Measurements from ENCODE around the gene NPEPPS. TPM values are rescaled to one million over a fixed set of nuclear protein-coding genes. Genes with fewer than 3 reads are reported as not detected.

Gene NPEPPS
- total RNA-seq, 1 donor from 2014 or later: 234 TPM

- Mint-ChIP-seq H3K4me3 (ENCODE audit: unreplicated experiment) (peak overlapping the region; percentile 96), H3K27me3 (ENCODE audit: unreplicated experiment) (peaks cover 10% of the 10 kb centered on the region), H3K9me3 (ENCODE audit: unreplicated experiment) (peaks cover 2% of the 10 kb centered on the region), H3K27ac (ENCODE audit: unreplicated experiment) (peak overlapping the region; percentile 79), H3K36me3 (ENCODE audit: unreplicated experiment) (no peaks in the 10 kb centered on the region), H3K4me1 (ENCODE audit: low read depth, unreplicated experiment) (peaks cover 14% of the 10 kb centered on the region)
- no peak for TF ChIP-seq CTCF (IDR thresholded peaks at IDR 0.05; ENCODE audit: partially characterized antibody, unreplicated experiment)
- DNase-seq: peak; percentile 97
Observed at GRCh38 chr17:47650525-47651522, 119.9 kb downstream of the NPEPPS start.

- H3K27ac Mint-ChIP-seq (ENCODE audit: unreplicated experiment): peak overlapping the region; percentile 35
- peaks cover 15% of the 10 kb centered on the region for H3K4me1 Mint-ChIP-seq (ENCODE audit: low read depth, unreplicated experiment)
- DNase-seq: no peak
- H3K4me3 Mint-ChIP-seq (ENCODE audit: unreplicated experiment): peak overlapping the region; percentile 96
- peaks cover 2% of the 10 kb centered on the region for H3K9me3 Mint-ChIP-seq (ENCODE audit: unreplicated experiment)
- H3K27me3 Mint-ChIP-seq (ENCODE audit: unreplicated experiment): peaks cover 8% of the 10 kb centered on the region
- H3K36me3 Mint-ChIP-seq (ENCODE audit: unreplicated experiment): no peaks in the 10 kb centered on the region
- TF ChIP-seq CTCF (IDR thresholded peaks at IDR 0.05; ENCODE audit: partially characterized antibody, unreplicated experiment): no peak
Observed at GRCh38 chr17:47651704-47652103, 120.8 kb downstream of the NPEPPS start.

GRCh38 chr17:47652570-47652969, 121.7 kb downstream of the NPEPPS start:
- no peak overlapping the region for H3K4me3 Mint-ChIP-seq (ENCODE audit: unreplicated experiment)
- no peak for DNase-seq
- H3K4me1 Mint-ChIP-seq (ENCODE audit: low read depth, unreplicated experiment): peaks cover 15% of the 10 kb centered on the region
- H3K27ac Mint-ChIP-seq (ENCODE audit: unreplicated experiment): no peak overlapping the region
- no peak for TF ChIP-seq CTCF (IDR thresholded peaks at IDR 0.05; ENCODE audit: partially characterized antibody, unreplicated experiment)
- H3K9me3 Mint-ChIP-seq (ENCODE audit: unreplicated experiment): peaks cover 2% of the 10 kb centered on the region
- H3K36me3 Mint-ChIP-seq (ENCODE audit: unreplicated experiment): no peaks in the 10 kb centered on the region
- H3K27me3 Mint-ChIP-seq (ENCODE audit: unreplicated experiment): peaks cover 8% of the 10 kb centered on the region

- H3K4me3 Mint-ChIP-seq (ENCODE audit: unreplicated experiment): peak overlapping the region; percentile 61
- H3K9me3 Mint-ChIP-seq (ENCODE audit: unreplicated experiment): peaks cover 2% of the 10 kb centered on the region
- TF ChIP-seq CTCF (IDR thresholded peaks at IDR 0.05; ENCODE audit: partially characterized antibody, unreplicated experiment): no peak
- H3K4me1 Mint-ChIP-seq (ENCODE audit: low read depth, unreplicated experiment): peaks cover 15% of the 10 kb centered on the region
- H3K27ac Mint-ChIP-seq (ENCODE audit: unreplicated experiment): no peak overlapping the region
- H3K27me3 Mint-ChIP-seq (ENCODE audit: unreplicated experiment): peaks cover 8% of the 10 kb centered on the region
- DNase-seq: no peak
- no peaks in the 10 kb centered on the region for H3K36me3 Mint-ChIP-seq (ENCODE audit: unreplicated experiment)
Observed at GRCh38 chr17:47653442-47653841, 122.5 kb downstream of the NPEPPS start.

- H3K27ac Mint-ChIP-seq (ENCODE audit: unreplicated experiment): no peak overlapping the region
- no peaks in the 10 kb centered on the region for H3K36me3 Mint-ChIP-seq (ENCODE audit: unreplicated experiment)
- no peaks in the 10 kb centered on the region for H3K9me3 Mint-ChIP-seq (ENCODE audit: unreplicated experiment)
- H3K27me3 Mint-ChIP-seq (ENCODE audit: unreplicated experiment): peaks cover 5% of the 10 kb centered on the region
- peaks cover 13% of the 10 kb centered on the region for H3K4me1 Mint-ChIP-seq (ENCODE audit: low read depth, unreplicated experiment)
- TF ChIP-seq CTCF (IDR thresholded peaks at IDR 0.05; ENCODE audit: partially characterized antibody, unreplicated experiment): no peak
- no peak overlapping the region for H3K4me3 Mint-ChIP-seq (ENCODE audit: unreplicated experiment)
- DNase-seq: no peak
Observed at GRCh38 chr17:47654991-47655390, 124.1 kb downstream of the NPEPPS start.

Measured in glutamatergic neuron (in vitro differentiated cells).